ENCODE data around the gene DMP1.

- TF ChIP-seq EZH2phosphoT487 (IDR thresholded peaks at IDR 0.05; ENCODE audit: borderline replicate concordance, low read depth, low read length) (no peak), CTCF (conservative IDR thresholded peaks at IDR 0.05; ENCODE audit: low read length) (no peak)
Observed at GRCh38 chr4:87624698-87625097, 25.4 kb upstream of the DMP1 start.
